Ammon's horn (tissue), 1 donor: ENCODE measurements around the gene HSD17B14.
"Not testable (repeated sequence)": the region's sequence is repeated elsewhere in the genome, so short reads cannot be mapped to it uniquely, and the experiment has no call there.

Experiments used
- DNase-seq: peaks from one replicate; pipeline ENCODE4 v3.0.0-alpha.2; 2016; ENCODE audit warnings: low spot score

HSD17B14 gene

DNA sequence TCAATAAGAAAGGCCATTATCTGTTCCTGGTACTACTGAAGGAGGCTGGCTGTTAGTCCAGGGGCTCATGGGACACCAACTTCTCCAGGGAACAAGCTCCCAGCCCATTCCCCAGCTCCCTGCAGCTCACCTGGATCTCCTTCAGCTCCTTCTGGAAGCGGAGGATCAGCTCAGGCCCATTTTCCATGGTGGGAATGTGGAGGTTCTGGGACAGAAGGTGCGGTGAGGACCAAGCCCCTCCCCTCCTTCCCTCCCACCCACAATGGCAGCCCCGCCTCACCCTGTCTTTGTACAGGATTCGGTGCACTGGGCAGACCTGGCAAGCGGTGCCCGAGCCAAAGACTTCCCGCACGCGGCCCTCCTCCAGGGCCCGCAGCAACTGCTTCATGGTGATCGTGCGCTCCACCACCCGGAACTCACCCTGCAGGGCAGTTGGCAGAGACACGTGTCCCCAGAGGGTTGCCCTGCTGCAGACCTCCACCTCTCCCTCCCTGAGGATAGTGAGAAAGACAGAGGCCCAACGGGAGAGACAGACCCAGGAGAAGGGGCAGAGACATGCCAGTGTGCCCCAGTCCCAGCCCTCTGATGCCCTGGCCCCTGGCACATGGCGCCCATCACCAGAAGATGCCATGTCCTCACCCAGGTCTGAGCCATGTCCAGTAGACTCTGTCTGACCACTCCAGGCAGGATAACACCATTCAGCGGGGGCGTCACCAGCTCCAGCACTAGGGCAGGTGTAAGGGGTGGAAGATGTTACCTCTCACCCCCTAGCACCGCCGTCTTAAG, 39.8 kb downstream of the HSD17B14 start:
- DNase-seq, result no peak

DNA sequence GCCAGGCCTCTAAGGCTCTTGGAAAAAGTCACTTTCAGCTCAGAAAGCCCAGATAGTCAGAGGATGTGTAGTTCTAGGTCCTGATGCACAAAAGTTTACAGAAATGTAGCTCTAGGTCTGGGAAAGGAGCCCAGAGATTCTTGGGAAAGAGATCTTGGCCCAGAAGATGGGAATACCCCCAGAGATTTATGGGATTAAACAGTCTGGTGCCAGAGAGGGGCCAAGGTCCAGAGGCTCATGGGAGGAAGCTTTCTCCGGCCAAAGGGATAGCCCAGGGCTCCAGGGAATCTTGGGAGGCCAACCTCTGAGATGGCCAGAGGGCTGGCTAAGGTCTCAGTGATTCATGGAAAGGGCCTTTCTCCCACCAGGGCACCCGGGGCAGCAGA, 40.6 kb downstream of the HSD17B14 start:
- DNase-seq, result no peak

DNA sequence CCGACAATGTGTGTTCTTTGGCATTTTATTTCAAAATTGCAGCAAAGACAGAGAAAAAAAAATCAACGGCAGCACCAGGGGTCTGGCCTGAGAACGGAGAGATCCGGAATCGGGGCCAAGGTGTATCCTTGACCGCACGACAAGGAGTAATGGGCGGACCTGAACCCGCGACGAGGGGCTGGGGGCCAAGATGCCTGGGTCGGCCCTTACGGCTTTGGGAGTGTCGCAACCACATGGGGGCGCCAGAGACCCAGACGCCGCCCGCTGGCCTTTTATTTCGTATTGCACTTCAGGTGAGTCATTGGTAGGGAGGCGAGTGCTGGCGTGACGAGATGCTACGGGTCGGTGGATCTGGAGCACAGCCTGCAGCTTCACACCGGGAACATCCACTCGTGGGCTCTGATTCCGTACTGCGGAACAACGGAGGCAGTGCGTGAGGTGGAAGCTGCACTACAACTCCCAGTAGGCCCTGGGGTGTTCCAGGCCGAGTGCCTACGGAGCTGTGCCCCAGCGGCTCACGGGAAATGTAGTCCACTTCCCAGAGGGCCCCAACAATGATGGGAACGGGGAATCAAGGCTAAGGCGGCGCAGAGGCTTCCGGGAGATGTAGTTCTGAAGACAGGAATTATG, 41.1 kb downstream of the HSD17B14 start:
- peak; percentile 97 for DNase-seq

DNA sequence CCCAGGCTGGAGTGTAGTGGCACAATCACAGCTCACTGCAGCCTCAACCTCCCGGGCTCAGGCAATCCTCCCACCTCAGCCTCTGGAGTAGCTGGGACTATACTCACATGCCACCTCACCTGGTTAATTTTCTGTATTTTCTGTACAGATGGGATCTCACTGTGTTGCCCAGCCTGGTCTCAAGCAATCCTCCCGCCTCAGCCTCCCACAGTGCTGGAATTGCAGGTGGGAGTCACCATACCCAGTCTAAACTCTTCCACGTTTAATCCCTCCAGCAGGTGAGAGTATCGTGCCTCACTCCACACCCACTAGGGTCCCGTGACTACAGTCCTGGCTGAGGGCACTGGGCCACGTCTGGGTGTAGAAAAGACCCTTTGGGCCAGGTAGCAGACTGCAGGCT, 42.0 kb downstream of the HSD17B14 start:
- no peak for DNase-seq

DNA sequence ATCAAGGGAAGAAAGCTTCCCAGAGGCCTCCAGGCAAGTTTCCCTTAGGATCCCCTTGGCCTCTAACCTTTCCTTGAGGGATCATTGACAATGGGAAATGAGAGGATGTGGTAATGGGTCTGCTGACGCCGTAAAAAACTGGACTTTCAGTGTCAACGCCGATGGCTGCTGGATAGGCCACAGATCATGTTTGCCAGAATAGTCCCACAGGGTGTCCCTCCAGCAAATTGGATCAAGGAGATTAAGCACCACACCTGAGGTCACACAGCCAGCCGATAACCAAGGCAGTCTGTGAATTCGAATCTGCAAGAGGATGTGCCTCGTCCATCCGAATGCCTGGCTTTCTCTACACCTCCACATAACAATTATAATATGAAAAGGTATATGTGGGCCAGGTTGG, 43.0 kb downstream of the HSD17B14 start:
- DNase-seq, result no peak

- DNase-seq, result not testable (repeated sequence)
Measured at GRCh38 chr19:48787331-48787730, 49.0 kb downstream of the HSD17B14 start.

DNA sequence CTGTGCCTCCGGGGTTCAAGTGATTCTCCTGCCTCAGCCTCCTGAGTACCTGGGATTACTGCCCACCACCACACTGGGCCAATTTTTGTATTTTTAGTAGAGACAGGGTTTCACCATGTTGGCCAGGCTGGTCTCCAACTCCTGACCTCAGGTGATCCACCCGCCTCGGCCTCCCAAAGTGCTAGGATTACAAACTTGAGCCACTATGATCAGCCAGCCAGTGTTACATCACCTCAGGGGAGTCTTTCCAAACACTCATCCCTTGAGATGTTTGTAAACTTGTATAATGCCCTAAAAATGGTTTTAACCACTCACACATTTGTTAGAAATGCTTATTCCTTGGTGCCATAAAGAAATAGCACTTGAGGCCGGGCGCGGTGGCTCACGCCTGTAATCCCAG, 49.9 kb downstream of the HSD17B14 start:
- not testable (repeated sequence) for DNase-seq

DNA sequence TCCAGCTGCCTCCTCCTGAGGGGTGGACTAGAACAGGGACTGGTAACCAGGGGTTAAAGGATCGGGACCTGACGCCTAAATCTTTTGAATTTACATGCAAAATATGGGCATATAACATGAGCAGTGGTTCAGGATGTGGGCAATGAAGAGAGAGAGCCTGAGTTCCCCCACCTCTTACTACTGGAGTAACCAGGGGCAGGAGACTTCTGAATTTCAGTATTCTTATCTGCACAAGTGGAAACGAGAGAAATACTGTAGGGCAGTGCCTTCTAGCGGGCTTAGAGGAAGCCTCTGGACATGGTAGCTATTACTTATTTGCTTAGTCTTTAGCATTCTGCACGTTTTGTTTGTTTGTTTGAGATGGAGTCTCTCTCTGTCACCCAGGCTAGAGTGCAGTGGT, 51.8 kb downstream of the HSD17B14 start:
- no peak for DNase-seq

DNA sequence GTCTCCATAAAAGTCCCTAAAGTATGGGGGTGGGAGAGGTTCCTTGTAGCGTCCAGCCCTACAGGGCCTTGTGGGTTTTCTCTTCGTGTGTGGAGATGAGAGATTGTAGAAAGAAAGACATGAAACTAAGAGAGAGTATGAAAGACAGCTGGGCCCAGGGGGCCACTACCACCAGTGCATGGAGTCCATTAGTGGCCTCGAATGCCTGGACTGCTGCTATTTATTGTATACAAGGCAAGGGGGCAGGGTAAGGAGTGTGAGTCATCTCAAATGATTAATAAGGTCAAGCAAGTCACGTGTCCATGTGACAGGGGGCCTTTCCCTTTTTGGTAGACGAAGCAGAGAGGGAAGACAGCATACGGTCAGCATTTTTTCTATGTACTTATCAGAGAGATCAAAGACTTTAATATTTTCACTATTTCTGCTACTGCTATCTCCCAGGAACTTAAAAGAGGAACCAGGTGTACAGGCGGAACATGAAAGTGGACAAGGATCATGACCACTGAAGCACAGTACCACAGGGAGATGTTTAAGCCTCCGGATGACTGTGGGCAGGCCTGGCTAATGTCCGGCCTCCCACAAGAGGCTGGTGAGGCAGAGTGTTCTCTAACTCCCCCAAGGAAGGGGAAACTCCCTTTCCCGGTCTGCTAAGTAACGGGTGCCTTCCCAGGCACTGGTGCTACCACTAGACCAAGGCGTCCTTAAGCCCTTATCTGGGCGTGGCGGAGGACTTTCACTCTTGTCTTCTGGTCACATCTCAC, 55.5 kb downstream of the HSD17B14 start:
- peak; percentile 9 for DNase-seq

GRCh38 chr19:48779636-48780035, 56.7 kb downstream of the HSD17B14 start:
- DNase-seq, result no peak

- no peak for DNase-seq
Measured at GRCh38 chr19:48777720-48778119, 58.6 kb downstream of the HSD17B14 start.

GRCh38 chr19:48777139-48777538, 59.2 kb downstream of the HSD17B14 start:
- DNase-seq, result no peak

- DNase-seq, result no peak
Measured at GRCh38 chr19:48772503-48772953, 63.8 kb downstream of the HSD17B14 start.

- no peak for DNase-seq
Measured at GRCh38 chr19:48770734-48771472, 65.4 kb downstream of the HSD17B14 start.

DNA sequence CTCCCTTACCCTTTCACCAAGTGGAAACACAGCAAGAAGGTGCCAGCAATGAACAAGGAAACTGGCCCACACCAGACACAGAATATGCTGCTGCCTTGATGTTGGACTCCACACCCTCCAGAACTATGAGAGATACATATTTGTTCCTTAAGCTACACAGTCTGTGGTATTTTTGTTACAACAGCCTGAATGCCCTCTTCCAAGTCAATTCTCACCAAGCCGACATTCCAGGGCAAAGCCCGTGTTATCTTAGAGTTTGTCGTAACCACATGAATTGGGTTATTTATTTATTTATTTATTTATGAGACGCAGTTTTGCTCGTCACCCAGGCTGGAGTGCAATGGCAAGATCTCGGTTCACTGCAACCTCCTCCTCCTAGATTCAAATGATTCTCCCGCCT, 66.0 kb downstream of the HSD17B14 start:
- DNase-seq, result no peak

DNA sequence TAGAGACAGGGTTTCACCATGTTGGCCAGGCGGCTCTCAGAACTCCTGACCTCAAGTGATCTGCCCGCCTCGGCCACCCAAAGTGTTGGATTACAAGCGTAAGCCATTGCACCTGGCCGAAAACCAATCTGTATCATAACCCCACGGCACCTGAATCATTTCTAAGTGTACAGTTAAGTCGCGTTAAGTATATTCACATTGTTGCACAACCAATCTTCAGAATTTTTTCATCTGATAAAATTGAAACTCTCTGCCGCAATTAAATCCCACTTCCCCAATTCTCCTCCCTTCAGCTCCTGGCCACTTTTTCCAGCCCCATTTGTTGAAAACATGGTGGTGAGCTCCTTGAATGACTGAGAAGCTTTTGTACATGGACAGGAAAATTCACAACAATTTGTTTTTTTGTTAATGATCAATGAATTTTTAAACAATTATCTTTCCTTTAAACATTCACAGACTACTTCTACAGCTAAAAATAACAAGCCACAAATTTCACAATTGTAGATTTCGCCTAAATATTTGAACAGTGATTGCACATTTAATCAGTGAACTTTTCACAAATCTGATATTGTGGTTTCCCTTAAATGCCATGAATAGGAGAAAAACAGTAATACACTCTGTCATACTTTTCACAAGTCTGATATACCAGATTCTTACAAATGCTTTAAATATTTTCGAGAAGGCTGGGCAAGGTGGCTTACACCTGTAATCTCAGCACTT, 67.1 kb downstream of the HSD17B14 start:
- no peak for DNase-seq

DNA sequence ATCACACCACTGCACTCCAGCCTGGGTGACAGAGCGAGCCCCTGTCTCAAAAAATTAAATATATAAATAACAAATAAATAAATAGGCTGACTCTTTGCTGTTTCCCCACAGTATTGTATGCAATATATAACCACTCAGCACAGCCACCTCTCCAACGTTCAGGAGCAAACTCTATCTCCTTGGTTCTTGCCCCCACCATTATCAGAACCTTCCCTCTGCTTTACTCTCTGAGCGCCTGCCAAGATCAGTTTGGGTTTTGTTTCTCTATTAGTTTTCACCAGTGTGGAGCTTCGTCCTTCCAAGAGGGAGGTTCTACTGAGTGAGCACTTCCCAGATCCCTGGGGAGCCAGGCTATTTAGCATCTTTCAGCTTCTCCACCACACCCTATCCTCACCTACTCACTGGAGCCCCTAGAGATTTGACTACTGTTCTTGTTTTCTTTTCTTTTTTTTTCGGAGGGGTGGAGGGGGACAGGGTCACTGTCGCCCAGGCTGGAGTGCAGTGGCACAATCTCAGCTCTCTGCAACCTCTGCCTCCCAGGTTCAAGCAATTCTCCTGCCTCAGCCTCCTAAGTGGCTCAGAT, 68.0 kb downstream of the HSD17B14 start:
- DNase-seq, result not testable (repeated sequence)

- DNase-seq, result not testable (repeated sequence)
Measured at GRCh38 chr19:48765816-48766215, 70.5 kb downstream of the HSD17B14 start.
